NCI-H1436 (cell line): ENCODE data around the gene GDPD5.
"Not testable (repeated sequence)": the region's sequence is repeated elsewhere in the genome, so short reads cannot be mapped to it uniquely, and the experiment has no call there.

Source experiments
- DNase-seq: peaks from one replicate; lab custom pipeline; 2025; lab: John Stamatoyannopoulos, UW

The GDPD5 gene

DNA sequence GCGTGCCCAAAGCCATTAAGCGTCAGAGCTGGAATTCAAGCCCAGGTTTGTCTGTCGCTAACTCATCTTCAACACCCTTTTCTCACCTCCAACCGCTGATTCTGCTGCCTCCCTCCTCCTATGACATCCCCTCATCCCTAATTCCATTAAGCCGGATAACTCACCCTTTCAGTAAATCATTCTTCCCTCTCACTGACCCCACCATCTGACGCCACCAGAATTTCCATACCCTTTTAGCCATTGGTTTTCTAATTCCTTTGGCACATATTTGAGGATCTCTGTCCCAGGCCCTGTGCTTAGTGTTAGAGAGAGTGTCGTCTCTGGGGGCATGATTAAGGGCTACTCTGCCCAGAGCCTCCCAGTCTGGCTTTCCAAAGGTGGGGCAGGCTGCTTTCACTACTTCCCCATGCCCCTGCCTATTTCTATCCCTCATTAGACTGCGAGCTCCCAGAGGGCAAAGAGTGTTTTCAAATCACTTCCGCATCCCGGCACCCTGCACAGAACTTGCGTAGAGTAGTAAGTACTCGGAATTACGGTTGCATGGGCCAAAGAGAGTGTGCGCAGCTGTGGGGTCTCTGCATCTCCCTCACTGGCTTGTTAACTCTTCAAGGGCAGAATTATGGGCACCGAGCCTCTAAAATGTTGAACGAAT lies 96.6 kb downstream of the GDPD5 start:
- no peak for DNase-seq

- no peak for DNase-seq
These were observed 97.4 kb downstream of the GDPD5 start for GRCh38 chr11:75428281-75428724.

DNA sequence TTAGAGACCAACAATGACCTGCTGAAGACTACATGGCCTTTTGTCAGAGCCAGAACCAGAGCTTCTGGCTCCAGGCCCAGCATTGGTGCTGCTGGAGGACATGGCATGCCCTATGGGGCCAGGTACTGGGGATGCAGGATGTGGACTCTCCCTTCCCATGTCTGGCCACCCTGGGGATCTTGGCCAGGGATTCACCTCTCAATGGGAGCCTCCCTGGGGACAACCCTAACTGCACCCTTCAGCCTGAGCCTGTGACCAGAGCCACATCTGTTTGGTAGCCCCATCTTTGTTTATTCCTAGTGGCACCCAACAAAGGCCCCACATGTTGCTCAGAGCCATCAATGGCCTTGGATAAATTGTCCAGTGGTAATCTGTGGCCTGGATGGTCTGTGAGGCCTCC lies 98.6 kb downstream of the GDPD5 start:
- DNase-seq = no peak

GRCh38 chr11:75426720-75427086 lies 99.0 kb downstream of the GDPD5 start:
- no peak for DNase-seq

- DNase-seq = no peak
These were observed 100.3 kb downstream of the GDPD5 start for GRCh38 chr11:75425422-75425821.

DNA sequence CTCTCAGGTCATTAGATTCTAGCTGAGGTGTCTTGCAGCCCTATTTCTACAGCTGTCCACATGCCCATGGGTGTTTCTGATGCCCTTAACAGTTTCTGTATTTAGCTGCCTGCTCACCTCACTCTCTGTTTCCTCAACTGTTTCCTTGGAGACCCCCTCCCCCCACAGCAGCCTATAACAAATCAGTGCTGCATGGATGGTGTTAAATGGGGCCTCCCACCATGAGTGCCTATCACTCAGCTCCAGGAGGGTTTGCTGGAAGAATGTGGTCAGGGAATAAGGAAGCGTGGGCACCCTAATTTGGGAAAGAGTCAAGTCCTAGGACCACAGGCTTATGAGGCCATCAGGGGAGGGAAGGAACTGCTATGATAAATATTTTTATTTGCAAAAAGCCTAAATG lies 101.3 kb downstream of the GDPD5 start:
- no peak for DNase-seq

DNA sequence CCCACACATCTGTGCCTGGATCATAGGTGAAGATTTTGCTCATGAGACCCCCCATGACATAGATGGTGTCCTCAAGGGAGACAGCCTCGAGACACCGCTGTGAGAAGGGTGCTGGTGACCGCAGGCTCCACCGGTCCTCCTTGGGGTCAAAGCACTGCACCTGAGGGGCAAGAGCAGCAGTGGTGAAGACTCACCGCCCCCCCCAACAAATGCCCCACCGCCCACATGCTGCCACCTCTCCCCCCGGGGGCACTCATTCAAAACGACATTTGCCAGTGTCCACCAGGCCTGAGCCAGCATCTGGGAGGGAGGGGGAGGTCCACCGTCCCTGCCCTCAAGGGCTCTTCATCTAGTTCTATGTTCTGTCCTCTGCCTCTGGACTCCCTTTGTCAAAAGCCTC lies 102.0 kb downstream of the GDPD5 start:
- no peak for DNase-seq

DNA sequence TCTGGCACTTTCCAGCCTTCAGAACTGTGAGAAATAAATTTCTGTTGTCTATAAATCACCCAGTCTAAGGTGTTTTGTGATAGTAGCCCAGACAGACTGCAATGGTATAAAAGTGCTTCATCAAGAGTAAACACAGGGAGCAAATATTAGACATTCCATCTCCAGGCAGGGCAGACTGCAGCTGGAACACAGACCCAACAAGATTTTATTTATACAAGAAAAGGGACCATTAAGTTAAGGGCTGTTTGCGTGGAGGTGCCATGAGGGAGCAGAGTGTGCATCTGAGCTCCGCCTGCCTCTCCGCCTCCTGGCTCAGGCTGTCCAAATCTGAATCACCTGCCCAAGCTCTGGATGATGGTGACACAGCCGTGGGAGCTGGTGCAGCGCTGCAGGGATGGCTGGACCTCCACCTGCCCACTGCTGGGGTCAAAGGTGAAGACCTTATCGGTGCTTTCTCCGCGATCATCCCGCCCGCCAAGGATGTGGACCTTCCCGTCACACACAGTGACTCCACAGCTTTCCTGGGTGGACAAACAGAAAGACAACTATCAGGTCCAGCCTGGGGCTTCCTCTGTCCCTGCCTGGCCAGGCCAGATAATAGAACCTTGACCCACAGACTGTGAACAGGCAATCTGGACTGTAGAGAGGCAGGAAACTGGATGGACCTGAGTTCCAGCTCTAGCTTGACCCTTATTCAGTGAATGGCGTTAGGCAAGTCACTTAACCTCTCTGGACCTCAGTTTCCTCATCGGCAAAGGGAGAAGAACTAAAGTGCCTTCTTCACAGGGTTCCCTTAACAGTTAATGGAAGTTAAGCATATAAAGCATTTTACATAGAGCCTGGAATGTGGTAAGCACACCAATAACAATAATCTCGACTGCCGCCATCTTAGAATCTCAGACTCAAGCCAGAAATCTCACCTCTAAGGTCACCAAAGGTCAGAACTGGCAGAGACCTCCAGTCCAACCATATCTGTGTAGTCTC lies 103.2 kb downstream of the GDPD5 start:
- DNase-seq = no peak

DNA sequence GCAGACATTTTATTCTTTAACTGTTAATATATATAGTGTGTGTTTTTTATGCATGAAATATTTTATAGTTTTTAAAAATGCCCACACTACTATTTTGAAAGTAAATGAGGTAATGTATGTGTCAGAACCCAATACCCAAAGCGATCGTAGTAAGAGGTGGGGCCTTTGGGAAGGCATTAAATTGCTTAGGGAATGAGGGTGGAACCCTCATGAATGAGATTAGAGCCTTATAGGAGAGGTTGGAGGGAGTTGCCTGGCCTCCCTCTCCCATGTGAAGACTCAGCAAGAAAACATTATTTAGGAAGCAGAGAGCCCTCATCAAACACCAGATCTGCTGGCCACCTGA lies 103.9 kb downstream of the GDPD5 start:
- no peak for DNase-seq

DNA sequence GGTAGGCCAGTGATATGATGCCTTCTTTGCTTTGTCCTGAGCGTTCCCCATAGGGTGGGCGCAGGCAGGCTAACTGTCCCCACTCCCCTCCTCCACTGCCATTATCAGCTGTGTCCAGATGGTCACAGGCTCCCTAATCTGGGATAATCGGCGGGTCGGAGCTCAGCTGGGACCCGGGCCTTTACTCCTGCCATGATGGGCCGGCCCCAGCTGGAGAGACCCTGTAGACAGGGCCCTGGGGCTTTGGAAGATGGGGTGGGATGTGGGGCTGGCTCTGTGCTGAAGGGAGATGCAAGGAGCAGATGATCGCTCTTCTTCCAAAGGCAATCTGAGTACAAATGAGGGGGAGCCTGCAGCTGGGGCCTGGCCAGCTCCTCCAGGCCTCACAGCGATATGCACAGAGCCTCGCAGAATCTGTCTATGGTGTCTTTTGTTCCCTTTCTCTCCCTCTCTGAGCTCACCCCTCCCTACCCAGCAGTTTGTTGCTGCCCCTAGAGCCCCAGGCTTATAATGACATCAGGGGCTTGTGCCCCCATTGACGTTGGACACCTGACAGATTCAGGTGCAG lies 104.6 kb downstream of the GDPD5 start:
- DNase-seq = no peak

- no peak for DNase-seq
These were observed 105.3 kb downstream of the GDPD5 start for GRCh38 chr11:75420224-75421034.

- DNase-seq = no peak
These were observed 111.9 kb downstream of the GDPD5 start for GRCh38 chr11:75413864-75414263.

- not testable (repeated sequence) for DNase-seq
These were observed 112.6 kb downstream of the GDPD5 start for GRCh38 chr11:75413146-75413545.

DNA sequence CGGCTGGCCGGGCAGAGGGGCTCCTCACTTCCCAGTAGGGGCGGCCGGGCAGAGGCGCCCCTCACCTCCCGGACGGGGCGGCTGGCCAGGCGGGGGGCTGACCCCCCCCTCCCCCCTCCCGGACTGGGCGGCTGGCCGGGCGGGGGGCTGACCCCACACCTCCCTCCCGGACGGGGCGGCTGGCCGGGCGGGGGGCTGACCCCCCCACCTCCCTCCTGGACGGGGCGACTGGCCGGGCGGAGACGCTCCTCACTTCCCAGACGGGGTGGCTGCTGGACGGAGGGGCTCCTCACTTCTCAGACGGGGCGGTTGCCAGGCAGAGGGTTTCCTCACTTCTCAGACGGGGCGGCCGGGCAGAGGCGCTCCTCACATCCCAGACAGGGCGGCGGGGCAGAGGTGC lies 115.8 kb downstream of the GDPD5 start:
- not testable (repeated sequence) for DNase-seq

- no peak for DNase-seq
These were observed 116.9 kb downstream of the GDPD5 start for GRCh38 chr11:75408957-75409219.

DNA sequence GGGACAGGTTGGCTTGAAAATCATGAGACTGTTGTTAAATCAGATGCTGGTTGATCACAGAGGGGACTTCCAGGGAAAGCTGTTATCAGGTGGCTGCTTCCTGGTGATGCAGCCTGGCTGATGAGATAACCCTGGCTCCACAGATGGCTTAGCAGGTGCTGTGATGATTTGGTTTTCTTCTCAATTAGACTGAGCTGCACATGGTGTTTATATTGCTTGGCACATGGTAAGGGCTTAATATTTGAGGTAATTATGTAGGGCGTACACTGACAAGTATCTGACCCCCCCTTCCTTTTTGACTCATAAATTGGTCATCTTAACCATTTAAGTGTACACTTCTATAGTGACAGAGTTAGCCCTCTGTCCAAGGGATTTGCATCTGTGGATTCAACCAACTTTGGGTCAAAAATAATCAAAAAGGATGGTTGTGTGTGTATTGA lies 119.4 kb downstream of the GDPD5 start:
- DNase-seq = no peak

DNA sequence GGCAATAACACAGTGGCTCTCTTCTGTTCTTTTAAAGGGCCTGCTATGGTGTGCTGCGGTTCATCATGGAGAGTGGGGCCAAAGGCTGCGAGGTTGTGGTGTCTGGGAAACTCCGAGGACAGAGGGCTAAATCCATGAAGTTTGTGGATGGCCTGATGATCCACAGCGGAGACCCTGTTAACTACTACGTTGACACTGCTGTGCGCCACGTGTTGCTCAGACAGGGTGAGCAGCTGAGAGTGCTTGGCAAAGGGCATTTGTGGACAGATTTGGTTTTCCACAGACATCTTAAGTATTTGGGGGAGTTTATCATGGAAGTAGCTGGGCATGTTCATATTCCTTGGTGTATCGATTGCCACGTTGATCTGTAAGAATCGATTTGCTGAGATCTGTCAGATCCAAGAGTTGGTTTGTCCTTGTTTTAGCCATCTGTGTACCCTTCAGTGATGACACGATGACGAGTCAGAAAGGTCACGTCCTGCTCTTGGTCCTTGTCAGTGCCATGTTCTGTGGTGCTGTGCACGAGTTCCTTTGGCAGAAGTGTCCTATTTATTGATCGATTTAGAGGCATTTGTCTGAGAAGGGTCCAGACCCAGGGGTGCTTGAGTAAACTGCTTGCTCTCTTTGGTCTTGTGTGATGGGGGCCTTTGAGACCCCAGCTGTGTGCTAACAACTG lies 121.6 kb downstream of the GDPD5 start:
- DNase-seq = no peak

DNA sequence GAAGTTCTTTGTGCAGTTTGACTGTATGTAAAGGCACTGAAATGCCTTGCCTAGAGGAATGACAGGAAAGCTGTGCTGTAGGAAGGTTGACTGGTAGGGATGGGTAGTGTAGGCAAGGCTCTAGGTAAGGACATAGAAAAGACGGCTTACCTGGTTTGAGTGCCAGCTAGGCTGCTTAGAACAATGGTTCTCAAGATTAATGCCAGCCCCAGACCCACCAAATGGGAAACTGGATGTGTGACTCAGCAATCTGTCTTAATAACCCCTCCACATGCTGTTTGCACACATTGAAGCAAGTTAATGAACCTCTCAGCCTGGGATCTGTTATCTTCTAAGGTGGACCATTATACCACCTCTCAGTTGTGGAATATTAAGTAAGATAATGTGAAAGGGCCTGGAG lies 122.7 kb downstream of the GDPD5 start:
- DNase-seq = no peak

DNA sequence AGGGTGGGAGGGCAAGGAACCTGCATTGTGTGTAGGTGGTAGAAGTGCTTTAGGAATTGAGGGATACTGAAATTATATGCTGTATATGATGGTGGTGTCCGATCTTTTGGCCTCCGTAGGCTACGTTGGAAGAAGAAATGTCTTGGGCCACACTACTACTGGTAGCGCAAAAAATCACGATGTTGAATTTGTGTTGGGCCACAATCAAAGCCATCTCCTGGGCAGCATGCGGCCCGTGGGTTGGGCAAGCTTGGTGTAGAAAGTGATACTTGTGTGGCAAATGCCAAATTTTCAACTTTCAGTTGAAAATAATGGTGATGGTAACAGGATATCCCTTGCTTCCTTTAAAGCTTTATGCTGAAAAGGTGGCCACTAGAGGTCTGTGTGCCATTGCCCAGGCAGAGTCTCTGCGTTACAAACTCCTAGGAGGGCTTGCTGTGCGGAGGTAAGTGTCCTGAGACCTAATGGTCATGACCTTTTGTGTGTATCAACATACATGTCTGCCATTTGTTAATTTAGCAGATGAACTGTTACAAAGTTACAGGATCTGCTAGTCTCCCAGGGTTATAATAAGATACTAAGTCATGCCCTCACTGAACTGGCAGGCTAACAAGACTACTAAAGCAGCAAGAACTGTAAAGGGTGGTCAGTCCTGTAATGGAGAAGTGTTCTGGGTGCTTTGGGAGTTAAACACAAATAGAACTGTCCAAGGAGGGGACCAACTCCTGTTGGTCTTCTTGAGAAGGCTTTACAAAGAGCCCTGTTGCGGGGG lies 123.6 kb downstream of the GDPD5 start:
- no peak for DNase-seq

DNA sequence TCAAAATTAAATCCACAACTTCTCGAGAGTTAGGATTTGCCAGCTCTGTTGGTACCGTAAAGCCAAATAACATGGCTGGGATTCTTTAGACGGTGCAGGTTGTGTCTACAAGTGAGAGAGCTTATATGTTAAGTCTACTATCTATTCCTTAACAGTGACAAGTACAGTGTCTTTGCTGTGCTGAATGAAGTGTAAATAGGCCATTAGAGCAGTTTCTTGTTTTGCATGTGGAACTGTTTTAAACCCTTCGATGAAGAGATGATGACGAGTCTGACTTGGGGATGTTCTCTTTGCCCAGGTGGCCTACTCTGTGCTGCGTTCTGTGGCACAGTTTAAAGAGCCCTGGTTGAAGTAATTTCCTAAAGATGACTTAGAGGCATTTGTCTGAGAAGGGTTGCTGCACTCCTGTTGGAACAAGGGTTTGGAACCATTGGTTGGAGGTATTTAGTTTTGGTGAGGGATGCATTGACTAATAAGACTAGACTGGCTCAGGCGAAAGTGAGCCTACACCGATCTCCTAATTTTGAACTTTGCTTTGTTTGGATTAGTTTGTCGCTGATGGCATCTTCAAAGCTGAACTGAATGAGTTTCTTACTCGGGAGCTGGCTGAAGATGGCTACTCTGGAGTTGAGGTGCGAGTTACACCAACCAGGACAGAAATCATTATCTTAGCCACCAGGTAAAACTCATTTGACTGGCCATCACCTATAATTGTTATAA lies 125.4 kb downstream of the GDPD5 start:
- DNase-seq = no peak
